Lower lobe of right lung (tissue), 2 donors: ENCODE results near the gene C12orf75. TPM values are rescaled to one million over a fixed set of nuclear protein-coding genes. Genes with fewer than 3 reads are reported as not detected.
"Not testable (repeated sequence)": the region's sequence is repeated elsewhere in the genome, so short reads cannot be mapped to it uniquely, and the experiment has no call there.

ENCODE experiments used
- ATAC-seq, 2 donors: fragments of 200-7000 bp; cut with Tn5 transposase; one replicate each; pipeline ENCODE4 v1.9.1; 2020 to 2022; ENCODE audit warnings: mild to moderate bottlenecking in 2 of 2, moderate library complexity in 2 of 2
- DNase-seq: peaks from one replicate; pipeline ENCODE4 v3.0.0-alpha.2; 2020
- H3K27ac ChIP-seq: fragments of 200-600 bp; one replicate; pipeline ENCODE4 v1.8.0; 2022
- H3K27me3 ChIP-seq: fragments of 200-600 bp; one replicate; pipeline ENCODE4 v1.8.0; 2022; ENCODE audit warnings: low read depth
- H3K36me3 ChIP-seq: fragments of 200-600 bp; one replicate; pipeline ENCODE4 v1.8.0; 2022; ENCODE audit warnings: mild to moderate bottlenecking
- H3K4me1 ChIP-seq: fragments of 200-600 bp; one replicate; pipeline ENCODE4 v1.8.0; 2022
- H3K4me3 ChIP-seq: fragments of 200-600 bp; one replicate; pipeline ENCODE4 v1.8.0; 2022; ENCODE audit warnings: mild to moderate bottlenecking
- H3K9me3 ChIP-seq: fragments of 200-600 bp; one replicate; pipeline ENCODE4 v1.8.0; 2022
- intact Hi-C: fragments of 100-400 bp; cut with DNase I; formaldehyde crosslinking; loops from one replicate; pipeline ENCODE4 v1.11.0; 2022
- total RNA-seq: library from RNA; stranded (reverse); fragmentation: NEBNext Ultra II Directional; extraction: Animal tissue kit (Norgen Biotek cat#: 25700); gene quantifications from one replicate; pipeline ENCODE4 v1.2.1, GENCODE V29; 2021
- TF ChIP-seq, protein P1 (sequence below): fragments of 200-600 bp; IDR thresholded peaks from one replicate; pipeline ENCODE4 v1.8.0; 2022; ENCODE audit warnings: antibody characterized with exemption, mild to moderate bottlenecking
- donor health status: DM: no; HTN: yes; CAD: no; lungs with severe emphysema.

Gene C12orf75
- total RNA-seq, 1 donor from 2014 or later, result 14.2 TPM

DNA sequence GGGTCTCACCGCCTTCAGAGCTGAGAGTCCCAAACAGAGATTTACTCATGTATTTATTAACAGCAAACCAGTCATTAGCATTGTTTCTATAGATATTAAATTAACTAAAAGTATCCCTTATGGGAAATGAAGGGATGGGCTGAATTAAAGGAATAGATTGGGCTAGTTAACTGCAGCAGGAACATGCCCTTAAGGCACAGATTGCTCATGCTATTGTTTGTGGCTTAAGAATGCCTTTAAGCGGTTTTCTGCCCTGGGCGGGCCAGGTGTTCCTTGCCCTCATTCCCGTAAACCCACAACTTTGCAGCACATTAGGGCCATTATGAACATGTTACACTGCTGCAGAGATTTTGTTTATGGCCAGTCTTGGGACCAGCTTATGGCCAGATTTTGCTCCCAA is 21.7 kb upstream of the C12orf75 start:
- H3K36me3 ChIP-seq, ATAC-seq, H3K4me3 ChIP-seq, H3K27me3 ChIP-seq, DNase-seq, H3K27ac ChIP-seq, H3K4me1 ChIP-seq, intact Hi-C loops, H3K9me3 ChIP-seq: not testable (repeated sequence)

DNA sequence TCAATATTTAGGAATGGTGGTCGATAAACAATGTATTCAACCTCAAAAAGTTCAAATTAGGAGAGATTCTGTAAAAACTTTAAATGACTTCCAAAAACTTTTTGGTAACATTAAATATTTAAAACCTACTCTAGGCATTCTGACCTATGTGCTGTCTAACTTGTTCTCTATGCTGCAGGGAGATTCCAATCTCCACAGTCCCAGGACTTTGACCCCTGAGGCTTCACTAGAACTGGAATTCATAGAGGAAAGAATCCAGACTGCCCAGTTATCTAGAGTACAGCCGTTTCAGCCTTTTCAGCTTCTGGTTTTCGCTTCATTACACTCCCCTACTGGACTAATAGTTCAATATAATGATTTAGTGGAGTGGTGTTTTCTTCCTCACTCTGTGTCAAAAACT is 21.1 kb upstream of the C12orf75 start:
- H3K36me3 ChIP-seq, ATAC-seq, intact Hi-C loops, H3K9me3 ChIP-seq, H3K27me3 ChIP-seq, H3K27ac ChIP-seq, H3K4me1 ChIP-seq, DNase-seq, H3K4me3 ChIP-seq: not testable (repeated sequence)

DNA sequence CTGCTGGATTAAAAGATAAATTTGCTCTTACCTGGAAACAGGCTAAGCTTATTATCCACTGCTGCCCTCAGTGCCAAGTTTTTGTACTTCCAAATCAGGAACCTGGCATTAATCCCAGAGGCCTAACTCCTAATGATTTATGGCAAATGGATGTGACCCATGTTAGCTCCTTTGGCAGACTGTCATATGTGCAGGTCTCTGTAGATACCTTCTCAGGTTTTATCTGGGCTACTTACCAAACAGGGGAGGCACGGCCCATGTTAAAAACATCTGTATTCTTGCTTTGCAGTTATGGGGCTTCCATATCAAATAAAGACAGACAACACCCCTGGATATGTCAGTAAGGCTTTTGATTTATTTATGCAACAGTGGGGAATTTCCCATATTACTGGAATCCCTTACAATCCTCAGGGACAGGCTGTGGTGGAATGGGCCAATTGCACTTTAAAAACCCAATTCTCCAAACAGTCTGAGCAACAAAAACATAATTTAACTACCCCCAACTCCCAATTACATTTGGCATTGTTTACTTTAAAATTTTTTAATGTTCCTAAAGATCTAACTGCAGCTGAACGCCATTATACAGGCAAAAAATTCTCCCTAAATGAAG is 19.9 kb upstream of the C12orf75 start:
- H3K27me3 ChIP-seq, intact Hi-C loops, ATAC-seq, DNase-seq, H3K9me3 ChIP-seq, H3K4me1 ChIP-seq, H3K27ac ChIP-seq, H3K36me3 ChIP-seq, H3K4me3 ChIP-seq: not testable (repeated sequence)

DNA sequence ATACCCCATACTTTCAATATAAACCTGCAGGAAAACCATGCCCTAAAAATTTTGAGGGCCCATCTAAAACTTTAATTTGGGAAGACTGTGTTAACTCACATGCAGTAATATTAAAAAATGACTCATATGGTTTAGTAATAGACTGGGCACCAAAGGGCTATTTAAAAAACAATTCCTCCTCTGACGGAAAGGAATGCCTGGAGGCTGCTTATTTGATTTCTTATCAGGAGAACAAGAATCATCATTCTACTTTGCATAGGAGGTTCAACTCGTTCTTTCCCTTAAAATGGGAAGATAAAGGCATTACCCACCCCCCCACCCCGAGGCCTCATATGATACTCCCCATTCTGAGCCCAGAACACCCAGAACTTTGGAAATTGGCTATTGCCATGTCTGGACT is 18.6 kb upstream of the C12orf75 start:
- H3K36me3 ChIP-seq, intact Hi-C loops, H3K9me3 ChIP-seq, H3K4me3 ChIP-seq, H3K27ac ChIP-seq, H3K4me1 ChIP-seq, H3K27me3 ChIP-seq, DNase-seq, ATAC-seq: not testable (repeated sequence)

DNA sequence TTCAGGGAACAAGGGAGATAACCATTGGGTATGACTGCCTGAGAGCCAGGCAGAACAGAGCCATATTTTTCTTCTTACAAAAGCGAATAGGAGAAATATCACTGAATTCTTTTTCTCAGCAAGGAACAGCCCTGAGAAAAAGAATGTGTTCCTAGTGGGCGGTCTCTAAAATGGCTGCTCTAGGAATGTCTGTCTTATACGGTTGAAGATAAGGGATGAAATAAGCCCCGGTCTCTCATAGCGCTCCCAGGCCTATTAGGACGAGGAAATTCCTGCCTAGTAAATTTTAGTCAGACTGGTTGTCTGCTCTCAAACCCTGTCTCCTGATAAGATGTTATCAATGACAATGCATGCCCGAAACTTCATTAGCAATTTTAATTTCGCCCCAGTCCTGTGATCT is 16.7 kb upstream of the C12orf75 start:
- ATAC-seq, H3K9me3 ChIP-seq, H3K4me3 ChIP-seq, H3K4me1 ChIP-seq, H3K27me3 ChIP-seq, H3K27ac ChIP-seq, intact Hi-C loops, H3K36me3 ChIP-seq, DNase-seq: not testable (repeated sequence)

DNA sequence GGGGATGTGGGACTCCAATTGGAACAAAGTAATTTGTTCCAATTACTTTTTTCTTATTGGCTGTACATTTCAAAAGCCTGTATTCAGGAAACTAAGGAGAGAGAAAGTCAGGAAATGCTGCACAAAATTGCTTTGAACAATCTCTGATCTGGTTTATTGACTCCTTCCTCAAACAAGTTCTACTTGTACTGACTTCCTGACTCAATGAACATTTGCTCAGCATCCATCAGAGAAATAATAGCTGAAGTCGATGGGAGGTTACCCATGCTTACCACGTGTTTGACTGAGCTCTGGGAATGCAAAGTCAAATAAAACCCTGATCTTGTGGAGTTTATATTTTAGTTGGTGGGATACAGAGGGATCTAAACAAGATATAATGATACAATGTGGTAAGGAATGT is 15.4 kb upstream of the C12orf75 start:
- intact Hi-C loops, result no loop called here
- no peak for DNase-seq

DNA sequence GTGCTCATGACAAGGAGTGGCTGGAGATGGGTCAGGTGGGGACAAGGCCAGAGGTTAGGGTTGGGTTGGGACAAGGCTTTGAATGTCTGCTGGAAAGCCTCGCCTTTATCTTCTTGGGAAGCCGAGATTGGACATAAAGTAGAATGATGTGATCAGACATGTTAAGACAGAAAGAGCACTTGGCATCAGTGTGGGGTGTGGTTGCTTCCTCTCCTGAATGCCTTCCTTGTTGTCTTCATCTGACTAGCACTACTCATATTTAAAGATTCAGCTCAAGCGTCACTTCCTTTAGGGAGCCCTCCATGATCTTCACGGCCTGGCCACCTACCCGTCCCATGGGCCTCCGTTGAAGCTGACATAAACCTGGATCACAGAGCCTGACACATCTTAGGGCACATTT is 14.8 kb upstream of the C12orf75 start:
- Histone ChIP-seq H3K4me3 (no peak overlapping the region), H3K27me3 (no peaks in the 10 kb centered on the region), H3K4me1 (no peaks in the 10 kb centered on the region), H3K9me3 (no peaks in the 10 kb centered on the region), H3K36me3 (no peaks in the 10 kb centered on the region), H3K27ac (no peak overlapping the region)
- TF ChIP-seq, protein P1, sequence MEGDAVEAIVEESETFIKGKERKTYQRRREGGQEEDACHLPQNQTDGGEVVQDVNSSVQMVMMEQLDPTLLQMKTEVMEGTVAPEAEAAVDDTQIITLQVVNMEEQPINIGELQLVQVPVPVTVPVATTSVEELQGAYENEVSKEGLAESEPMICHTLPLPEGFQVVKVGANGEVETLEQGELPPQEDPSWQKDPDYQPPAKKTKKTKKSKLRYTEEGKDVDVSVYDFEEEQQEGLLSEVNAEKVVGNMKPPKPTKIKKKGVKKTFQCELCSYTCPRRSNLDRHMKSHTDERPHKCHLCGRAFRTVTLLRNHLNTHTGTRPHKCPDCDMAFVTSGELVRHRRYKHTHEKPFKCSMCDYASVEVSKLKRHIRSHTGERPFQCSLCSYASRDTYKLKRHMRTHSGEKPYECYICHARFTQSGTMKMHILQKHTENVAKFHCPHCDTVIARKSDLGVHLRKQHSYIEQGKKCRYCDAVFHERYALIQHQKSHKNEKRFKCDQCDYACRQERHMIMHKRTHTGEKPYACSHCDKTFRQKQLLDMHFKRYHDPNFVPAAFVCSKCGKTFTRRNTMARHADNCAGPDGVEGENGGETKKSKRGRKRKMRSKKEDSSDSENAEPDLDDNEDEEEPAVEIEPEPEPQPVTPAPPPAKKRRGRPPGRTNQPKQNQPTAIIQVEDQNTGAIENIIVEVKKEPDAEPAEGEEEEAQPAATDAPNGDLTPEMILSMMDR, result no peak
- intact Hi-C loops, result no loop called here
- ATAC-seq (no peak), DNase-seq (no peak)

More for the DNA sequence above, 15.4 kb upstream of the C12orf75 start:
- no peaks in the 10 kb centered on the region for H3K4me1 ChIP-seq
- no peaks in the 10 kb centered on the region for H3K27me3 ChIP-seq
- H3K4me3 ChIP-seq, result no peak overlapping the region
- TF ChIP-seq, protein P1, result no peak
- no peaks in the 10 kb centered on the region for H3K9me3 ChIP-seq
- no peaks in the 10 kb centered on the region for H3K36me3 ChIP-seq
- ATAC-seq, result no peak
- no peak overlapping the region for H3K27ac ChIP-seq

DNA sequence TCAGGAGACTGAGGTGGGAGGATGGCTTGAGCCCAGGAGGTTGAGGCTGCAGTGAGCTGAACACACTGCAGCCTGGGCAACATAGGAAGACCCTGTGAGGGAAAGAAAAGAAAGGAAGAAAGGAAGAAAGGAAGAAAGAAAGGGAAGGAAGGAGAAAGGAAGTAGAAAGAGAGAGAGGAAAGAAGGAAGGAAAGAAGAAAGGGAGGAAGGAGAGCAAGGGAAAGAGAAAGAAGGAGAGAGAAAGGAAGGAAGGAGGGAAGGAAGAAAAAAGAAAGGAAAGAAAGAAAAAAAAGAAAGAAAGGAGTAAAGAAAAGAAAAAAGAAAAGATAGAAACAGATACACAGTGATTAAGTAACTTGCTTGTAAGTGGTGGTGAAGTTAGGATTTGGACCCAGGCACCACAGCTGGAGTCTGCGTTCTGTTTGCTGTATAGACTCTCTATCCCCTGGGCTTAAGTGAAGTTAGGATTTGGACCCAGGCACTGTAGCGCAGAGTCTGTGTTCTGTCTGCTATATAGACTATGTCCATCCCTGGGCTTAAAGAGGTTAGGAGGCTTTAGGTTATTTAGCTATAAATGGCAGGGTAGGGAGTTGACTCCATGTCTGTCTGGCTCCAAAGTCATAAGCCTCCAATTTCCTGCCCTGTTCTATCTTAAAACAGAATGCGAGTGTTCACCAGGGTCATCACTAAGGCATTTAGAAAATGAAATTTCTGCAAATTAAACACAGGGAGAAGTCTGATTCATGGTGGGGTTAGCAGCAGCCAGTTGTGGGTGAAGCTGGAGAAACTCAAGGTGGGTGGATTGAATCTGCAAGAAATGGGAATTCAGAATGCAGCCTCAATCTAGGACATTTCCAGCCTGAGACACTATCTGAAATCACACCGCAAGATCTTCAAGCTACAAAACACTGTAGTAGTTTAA is 13.3 kb upstream of the C12orf75 start:
- Histone ChIP-seq H3K4me1 (no peaks in the 10 kb centered on the region), H3K27ac (no peak overlapping the region), H3K36me3 (no peaks in the 10 kb centered on the region), H3K4me3 (no peak overlapping the region), H3K9me3 (no peaks in the 10 kb centered on the region), H3K27me3 (no peaks in the 10 kb centered on the region)
- TF ChIP-seq, protein P1, result no peak
- intact Hi-C loops, result no loop called here
- no peak for DNase-seq
- ATAC-seq, result no peak
